COLO829 (cell line): ENCODE data around the gene RPS19BP1.
"Not testable (repeated sequence)": the region's sequence is repeated elsewhere in the genome, so short reads cannot be mapped to it uniquely, and the experiment has no call there.

Experiments used
- DNase-seq: peaks from one replicate; pipeline ENCODE4 v3.0.0; 2012; ENCODE audit warnings: low spot score

Gene RPS19BP1

DNA sequence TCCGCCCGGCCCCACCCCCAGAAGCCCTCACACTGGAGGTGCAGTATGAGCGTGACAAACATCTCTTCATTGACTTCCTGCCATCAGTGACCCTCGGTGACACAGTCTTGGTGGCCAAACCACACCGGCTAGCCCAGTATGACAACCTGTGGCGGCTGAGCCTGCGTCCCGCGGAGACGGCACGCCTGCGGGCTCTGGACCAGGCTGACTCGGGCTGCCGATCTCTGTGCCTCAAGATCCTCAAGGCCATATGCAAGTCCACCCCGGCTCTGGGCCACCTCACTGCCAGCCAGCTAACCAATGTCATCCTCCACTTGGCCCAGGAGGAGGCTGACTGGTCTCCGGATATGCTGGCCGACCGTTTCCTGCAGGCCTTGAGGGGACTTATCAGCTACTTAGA lies 18.8 kb downstream of the RPS19BP1 start:
- DNase-seq, result no peak

DNA sequence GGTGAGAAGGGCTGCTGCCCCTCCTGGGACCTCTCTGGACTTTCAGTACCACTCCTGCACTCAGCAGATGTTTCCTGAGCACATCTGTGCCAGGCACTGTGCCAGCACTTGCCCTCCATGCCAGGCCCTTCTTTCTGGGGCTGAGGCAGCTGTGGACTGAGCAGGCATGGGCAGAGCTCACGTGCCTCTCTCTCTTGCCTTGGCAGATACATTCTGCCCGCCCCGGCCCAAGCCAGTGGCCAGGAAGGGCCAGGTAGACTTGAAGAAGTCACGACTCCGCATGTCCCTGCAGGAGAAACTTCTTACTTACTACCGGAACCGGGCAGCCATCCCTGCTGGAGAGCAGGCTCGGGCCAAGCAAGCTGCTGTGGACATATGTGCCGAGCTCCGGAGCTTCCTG lies 20.5 kb downstream of the RPS19BP1 start:
- no peak for DNase-seq

DNA sequence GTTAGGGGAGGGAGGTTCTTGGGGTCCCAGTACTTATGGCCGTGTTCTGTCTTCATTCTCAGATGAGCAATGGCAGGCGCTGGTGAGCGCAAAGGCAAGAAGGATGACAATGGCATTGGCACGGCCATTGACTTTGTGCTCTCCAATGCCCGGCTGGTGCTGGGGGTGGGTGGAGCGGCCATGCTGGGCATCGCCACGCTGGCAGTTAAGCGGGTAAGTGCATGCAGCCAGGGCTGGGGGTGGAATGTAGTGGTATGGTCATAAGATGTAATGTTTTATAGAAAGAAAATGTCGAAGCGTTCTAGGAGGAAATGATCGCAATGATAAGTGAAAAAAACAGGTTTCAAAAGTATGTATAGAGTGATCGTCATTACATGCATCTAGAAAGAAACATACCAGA lies 21.3 kb downstream of the RPS19BP1 start:
- no peak for DNase-seq

DNA sequence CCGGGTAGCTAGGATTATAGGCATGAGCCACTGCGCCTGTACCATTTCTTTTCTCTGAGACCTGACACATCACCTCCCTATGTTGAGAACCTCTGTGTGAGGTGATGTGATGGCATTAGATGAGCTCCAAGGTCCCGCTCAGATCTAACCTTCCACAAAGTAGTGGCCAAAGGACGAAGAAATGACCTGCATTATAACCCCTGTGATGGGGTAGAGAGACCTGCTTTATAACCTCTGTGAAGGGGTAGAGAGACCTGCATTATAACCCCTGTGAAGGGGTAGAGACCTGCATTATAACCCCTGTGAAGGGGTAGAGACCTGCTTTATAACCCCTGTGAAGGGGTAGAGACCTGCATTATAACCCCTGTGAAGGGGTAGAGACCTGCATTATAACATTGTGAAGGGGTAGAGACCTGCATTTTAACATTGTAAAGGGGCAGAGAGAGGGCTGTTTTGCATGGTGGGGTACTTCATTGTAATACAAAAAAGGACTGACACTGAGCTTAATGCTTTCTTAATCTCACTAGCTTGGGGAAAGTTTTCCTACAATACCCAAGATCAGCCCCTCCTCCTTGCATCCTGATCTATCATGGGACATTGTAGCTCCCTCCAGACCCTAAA lies 21.9 kb downstream of the RPS19BP1 start:
- DNase-seq, result no peak

DNA sequence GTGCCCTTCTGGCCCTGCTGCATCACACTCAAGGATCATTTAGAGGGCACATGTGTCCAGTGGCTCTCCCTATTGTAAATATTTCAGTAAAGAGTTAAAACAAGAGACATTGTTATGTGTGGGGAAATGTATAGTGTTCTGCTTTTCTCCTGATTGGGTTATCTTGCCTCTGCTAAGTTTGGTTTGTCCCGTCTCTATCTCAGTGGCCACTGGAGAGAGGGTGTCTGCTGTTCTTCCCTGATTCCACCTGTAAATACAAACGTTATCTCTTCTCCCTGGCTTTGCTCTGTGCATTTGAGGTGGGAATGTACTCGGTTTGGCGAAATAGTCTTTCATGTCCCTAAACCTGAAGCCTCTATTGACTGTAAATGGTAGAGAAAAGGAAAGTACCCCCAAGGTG lies 24.2 kb downstream of the RPS19BP1 start:
- no peak for DNase-seq

DNA sequence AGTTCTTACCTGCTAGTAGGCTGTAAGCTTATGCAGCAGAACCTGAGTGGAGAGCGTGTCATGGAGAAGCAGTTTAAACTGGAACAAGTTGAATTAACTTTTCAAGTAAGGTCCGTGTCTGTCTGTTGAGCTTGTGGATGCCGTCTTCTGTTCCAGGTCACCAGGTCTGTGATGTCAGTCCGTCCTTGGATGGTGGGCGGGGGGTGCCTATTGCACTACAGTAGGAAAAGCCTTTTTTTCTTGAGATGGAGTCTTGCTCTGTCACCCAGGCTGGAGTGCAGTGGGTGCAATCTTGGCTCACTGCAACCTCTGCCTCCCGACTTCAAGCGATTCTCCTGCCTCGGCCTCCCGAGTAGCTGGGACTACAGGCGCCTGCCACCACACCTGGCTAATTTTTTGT lies 25.5 kb downstream of the RPS19BP1 start:
- DNase-seq, result not testable (repeated sequence)

DNA sequence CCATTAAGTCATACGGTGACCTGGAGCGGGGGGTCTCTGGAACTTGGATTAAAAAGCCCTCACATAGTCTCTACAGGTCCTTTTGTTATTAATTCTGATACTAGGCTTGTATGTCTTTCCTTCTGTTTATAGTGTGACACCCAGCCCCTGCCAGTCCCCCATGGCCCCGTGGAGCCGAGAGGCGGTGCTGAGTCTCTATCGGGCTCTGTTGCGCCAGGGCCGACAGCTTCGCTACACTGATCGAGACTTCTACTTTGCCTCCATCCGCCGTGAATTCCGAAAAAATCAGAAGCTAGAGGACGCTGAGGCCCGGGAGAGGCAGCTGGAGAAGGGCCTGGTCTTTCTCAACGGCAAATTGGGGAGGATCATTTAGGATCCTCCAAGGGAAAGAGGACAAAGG lies 28.5 kb downstream of the RPS19BP1 start:
- no peak for DNase-seq

DNA sequence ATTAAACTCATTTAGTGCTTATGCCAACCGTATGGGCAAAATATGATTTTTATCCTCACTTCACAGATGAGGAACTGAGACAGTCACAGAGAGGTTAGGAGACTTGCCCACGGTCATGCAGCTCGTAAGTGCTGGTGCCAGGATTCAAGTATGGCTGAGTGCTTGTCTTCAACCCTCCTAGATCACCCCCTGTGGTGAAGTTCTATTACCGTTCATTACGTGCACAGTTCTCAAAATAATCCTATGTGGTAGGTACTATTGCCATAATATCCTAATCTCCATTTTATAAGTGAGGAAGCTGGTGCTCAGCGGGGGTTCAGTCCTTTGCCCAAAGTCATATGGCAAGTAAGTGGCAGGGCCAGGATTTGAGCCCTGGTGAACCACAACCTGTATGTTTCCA lies 28.9 kb downstream of the RPS19BP1 start:
- DNase-seq, result no peak

DNA sequence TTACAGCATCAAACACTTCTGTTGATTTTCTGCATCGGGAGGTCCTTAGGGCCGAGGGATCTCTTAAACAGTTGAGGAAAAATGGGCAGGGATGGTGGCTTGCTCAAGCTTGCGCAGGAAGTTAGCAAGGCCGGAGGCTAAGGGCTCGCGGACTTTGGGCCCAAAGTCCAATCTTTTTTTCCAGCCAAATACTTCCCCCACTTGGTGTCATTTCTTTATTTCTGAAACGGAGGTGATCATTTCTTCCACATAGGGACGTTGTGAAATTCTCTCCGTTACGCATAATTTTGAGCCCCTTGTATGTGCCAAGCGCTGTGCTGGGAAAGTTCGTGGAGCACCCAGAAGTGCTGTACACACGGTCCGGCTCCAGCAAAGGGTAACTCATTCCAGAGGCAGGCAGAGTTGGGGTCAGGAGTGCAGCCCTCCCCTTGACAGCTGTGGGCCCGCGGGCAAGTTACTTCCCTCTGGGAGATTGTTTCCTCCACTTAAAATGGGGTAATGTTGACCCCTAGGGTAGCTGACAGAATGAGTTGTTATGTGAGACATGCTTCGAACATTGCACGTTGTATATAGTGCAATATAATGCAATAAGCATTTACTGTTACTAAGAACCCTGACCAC lies 29.6 kb downstream of the RPS19BP1 start:
- no peak for DNase-seq

DNA sequence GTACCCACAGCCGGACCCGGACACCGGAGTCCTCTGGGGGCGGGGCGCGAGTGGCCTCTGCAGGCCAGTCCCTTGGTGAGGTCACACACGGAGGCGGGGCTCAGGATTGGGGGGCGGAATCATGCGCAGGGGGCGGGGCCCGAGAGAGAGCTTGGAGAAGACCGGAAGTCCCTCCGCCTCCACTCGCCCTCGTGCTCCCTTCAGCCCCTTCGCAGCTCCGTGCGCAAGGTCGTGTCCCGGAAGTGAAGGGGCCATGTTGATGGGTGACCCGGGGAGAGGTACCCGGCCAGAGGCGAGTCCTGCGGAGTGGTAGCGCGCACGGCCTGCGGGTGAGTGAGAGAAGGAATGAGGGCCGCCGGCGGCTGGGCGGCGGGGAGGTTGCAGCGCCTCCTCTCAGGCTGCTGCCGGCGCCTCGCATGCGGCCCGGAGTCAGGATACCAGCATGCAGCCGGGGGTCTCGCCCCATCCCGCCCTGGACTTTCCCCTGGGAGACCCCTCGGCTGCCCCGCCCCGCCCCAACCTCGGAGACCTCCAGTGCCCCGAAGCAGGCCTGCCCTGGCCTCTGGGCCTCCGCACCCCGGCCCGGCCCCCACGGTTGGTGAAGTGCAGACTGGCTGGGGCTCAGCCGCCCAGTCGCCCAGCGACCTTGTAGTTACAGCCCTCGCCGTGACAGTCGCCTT lies 30.3 kb downstream of the RPS19BP1 start, which contains the start of gene MIEF1:
Gene MIEF1 (plus strand): TSS at position 182 of the 680 bp plus-strand sequence. CDS start 9,005 bp downstream, outside the sequence.
- peak; percentile 95 for DNase-seq

DNA sequence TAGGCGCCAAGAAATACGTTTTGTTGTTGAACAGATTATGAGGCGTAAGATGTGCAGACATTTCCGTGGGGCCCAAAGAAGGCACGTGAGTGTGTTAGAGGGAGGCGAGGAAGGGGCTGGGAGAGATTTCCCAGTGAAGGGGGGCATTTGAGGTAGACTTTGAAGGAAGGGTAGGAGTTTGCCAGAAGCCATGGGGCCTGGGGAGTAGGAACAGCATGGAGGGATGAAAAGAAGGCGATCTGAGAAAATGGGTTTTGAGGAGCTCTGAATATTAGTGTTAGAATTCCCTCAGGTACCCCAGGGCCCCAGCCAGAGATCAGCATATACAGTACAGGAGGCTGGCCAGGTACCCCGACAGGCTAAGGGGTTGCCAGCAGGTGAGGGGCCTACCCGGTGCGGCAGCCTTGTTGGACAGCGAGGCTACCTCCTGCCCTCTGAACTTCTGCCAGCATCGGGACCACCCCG lies 30.9 kb downstream of the RPS19BP1 start:
- no peak for DNase-seq

DNA sequence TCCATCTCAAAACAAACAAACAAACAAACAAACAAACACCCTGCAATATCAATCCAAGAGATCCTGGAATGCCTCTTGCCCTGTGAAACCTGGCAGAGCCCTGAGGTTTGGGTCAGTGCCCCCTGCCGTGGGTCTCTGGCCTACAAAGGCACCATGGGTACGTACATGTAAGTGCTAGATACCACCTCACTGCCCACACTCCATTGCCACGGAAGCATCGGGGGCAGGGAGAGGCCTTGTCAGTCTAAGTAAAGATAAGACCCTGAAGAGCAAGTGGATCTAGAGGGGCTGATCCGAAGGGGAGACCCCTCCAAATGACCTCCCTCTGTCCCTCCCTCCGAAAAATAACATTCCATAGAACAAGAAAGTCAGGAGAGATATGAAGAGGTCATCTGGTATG lies 32.4 kb downstream of the RPS19BP1 start:
- no peak for DNase-seq

DNA sequence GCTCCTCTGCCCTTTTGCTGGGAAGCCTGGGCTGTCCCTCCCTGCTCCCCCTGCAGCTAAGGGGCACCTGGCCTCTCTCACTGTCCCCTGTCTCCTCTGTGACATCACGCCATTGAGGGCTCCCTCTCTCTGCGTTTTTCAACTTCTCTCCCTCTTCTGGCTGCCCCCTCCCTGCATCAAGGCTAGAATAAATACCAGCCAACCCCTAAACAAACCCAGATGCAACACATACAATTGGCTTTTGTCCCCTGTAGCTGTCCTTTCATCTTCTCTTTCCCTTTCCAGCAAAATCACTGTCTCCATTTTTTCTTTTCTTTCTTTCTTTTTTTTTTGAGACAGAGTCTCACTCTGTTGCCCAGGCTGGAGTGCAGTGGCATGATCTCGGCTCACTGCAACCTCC lies 33.7 kb downstream of the RPS19BP1 start:
- DNase-seq, result no peak

DNA sequence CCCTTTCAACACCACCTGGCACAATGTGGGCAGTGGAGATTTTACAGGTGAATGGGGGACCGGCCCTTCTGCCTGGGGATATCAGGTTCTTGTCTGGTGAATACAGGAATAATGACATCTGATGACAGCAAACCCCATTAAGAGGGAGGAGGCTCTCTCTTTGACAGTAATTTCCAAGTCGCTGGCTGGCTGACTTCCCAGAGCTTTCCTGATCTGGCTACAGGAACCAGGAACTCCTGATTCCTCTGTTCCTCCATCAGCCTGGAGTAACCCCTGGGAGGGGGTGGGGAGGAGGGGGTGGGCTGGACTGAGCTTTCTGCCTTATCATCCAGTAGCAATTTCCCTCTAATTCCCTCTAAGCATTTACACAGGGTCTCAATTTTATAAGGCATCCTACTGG lies 34.2 kb downstream of the RPS19BP1 start:
- DNase-seq, result no peak

DNA sequence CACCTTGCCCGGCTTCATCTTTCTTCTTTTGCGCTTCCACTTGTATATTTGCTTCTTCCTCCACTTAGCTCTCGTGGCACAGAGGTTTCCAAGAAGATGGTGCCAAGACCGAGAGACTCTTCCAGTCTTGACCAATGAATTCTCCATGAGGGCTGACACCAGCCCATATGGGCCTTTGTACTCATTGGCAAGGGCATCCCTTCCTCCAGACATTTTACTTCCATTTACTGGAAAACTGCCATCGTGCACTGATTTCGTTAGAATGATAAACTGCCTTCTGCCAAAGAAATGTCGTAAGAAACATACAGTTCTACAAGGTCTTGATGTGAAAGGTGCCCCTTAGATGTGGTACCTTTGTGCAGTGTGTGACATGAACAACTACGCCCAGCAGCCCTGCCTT lies 35.1 kb downstream of the RPS19BP1 start:
- DNase-seq, result no peak

DNA sequence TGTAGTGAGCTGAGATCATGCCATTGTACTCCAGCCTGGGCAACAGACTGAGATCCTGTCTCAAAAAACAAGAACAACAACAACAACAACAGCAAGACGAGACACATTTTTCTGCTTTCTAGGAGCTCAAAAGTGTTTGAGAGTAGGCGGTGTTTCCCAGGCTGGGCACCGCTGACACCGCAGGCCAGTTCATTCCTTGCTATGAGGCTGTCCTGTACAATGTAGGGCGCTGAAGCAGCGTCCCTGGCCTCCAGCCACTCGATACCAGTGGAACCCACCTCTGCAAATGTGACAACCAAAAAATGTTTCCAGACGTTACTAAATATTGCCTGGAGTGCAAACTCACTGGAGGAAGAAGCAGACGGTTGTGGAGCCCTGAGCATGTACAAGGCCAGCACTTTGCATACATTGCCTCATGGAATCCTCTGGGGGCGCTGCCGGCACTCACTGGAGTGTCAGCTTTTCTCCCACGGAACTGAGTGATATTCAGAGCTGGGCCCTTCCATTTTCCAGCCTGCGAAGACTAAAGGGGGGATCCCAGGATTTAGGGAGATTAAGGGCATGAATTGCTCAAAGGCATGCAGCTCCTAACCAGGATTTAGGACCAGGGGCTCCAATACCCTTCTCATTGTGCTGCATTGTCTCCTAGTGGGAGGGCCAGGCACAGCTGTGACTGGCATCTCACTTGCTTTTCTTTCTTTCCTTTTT lies 36.3 kb downstream of the RPS19BP1 start:
- DNase-seq, result peak; percentile 63

DNA sequence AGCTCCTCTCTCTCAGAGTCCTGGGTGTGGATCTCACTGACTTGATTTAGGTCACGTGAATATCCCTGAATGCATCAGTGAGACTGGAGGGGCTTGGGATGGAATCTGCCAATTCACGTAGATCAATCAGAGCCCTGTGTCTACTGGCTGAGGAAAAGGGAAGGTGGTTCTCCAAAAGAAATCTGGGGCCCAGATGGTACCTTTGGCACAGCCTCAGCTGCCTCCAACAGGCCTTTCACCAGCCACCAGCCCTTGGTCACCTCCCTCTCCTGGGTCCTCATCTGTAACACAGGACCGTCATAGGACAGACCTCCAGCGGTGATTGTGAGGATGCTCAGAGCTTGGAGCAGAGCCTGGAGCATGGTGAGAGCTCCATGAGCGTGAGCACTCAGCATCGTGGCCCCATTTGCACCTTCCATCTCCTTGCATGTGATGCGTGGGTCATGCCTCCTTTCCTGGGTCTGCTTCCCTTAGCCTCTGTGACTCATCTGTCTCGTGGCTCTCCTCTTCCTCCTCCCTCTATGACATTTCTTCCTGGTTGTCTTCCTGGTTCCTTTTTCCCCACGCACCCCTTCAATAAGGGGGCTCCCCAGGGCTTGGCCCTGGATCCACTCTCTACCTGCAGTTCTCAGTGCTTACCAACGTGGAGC lies 38.0 kb downstream of the RPS19BP1 start:
- no peak for DNase-seq

DNA sequence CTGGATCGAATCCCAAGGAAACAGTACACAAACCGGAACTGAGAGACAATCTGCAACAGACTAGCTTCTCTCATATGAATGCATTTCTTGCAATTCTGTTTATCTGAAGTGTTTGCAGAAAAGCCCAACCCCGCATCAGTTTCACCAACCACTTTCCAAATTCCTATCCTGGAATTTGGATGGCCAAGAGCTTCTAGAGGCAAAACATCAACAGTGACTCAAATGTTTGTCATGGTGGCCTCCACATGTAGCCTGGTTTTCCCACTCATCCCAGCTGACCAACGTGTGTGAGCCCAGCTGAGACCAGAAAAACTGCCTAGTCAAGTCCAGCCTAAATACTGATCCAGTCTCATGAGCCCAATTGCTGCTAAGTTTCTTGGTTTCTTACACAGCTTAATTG lies 38.8 kb downstream of the RPS19BP1 start:
- DNase-seq, result no peak

DNA sequence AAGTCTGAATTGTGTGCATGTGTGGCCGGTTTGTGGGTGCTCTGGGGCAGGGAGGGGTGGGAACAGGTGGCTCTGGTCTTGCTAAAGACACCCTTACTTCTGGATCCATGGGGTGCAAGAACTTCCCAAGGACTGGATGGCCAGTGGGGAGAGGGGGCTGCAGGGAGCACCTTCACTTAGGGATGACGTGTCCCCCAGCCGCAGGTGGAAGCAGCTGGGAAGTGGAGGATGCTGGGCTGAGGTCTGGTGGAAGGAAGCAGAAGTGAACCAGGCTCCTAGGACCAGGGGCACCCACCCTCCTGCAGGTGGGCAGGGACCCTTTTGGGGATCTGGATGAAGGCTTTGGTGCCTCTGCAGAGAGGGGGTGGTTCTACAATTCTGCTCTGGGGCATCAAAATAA lies 40.4 kb downstream of the RPS19BP1 start:
- DNase-seq, result no peak

DNA sequence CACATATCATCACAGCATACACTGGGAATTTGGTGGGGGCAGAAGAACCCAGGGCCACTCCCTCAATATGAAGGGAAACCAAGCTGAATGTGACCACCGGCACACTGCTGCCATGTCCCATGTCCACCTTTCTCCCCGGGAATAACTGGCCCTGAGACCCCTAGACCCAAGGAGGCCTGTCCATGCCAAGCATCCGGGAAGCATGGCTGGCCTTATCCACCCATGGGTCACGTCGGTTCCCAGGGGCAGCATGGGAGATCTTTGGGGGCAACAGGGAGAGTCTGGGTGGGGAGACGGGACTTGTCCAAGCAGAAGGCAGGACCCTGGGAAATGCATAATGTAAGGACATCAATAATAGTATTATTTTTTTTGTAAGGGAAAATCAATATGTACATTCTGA lies 40.9 kb downstream of the RPS19BP1 start:
- no peak for DNase-seq

DNA sequence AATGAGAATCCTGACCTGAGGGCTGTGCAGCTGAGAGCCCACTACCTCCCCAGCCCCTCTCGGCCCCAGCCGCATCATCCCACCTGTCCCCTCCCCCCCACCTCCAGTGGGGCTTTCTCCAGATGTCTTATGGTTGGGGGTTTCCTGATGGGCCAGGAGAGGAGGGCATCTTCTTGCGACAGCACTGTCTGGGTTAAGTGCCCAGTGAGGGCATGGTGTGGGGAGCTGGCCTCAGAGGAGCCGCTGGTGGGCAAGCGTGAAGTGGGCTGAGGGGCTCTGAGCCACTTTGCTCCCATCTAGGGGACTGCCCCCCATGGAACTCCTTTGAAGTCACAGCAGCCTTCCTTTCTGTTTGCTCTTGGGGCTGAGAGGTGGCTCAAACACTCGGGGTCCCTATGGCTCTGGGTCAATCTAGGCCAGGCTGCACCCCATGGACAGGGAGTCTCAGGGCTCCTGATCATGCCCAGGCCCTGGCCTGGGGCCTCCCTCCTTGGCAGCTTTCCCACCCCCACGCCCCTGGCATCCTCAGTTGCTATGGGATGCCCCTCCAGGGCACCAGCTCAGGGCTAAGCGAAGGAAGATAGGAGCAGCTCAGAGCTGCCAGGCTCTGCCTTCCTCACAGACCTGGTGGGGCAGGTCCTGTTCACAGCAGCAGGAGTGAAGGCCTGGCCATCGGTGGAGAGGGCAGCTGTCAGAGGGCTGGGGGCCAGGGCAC lies 41.4 kb downstream of the RPS19BP1 start:
- no peak for DNase-seq
